ENCODE results near the gene TKT. TPM values are rescaled to one million over a fixed set of nuclear protein-coding genes. Genes with fewer than 3 reads are reported as not detected.

TKT gene
- total and polyA plus RNA-seq, 2 of the 8 experiments (the other 6 are each of a cell fraction or from before 2014, with no cell fraction given) = 418 to 986 TPM

GRCh38 chr3:53221345-53221744 lies 34.5 kb downstream of the TKT start:
- Histone ChIP-seq H3K4me1 (replicated peaks in 1 of 4; ENCODE audit: control insufficient read depth in 3 of 4, insufficient read depth in 4 of 4, low read length in 3 of 4) (peaks cover 0 to 2% (median 0%) of the 10 kb centered on the region in 4 experiments; a peak in 1 of 7 replicates), H3K4ac (replicated peaks; ENCODE audit: insufficient read length, low read depth, low read length) (no peak overlapping the region), H3K9me3 (ENCODE audit: insufficient read depth in 2 of 2, low read depth in 1 of 2, low read length in 1 of 2) (no peaks in the 10 kb centered on the region), H2BK12ac (ENCODE audit: low read depth, low read length) (no peak overlapping the region), H4K91ac (replicated peaks; ENCODE audit: insufficient read length, low read length) (no peak overlapping the region), H2BK5ac (ENCODE audit: low read depth, low read length) (no peak overlapping the region), H3K23me2 (ENCODE audit: low read depth, low read length) (no peaks in the 10 kb centered on the region), H3K4me2 (ENCODE audit: insufficient read depth in 1 of 2, low read depth in 2 of 2, low read length in 2 of 2) (no peak overlapping the region), H3K27ac (ENCODE audit: low read depth, low read length) (no peak overlapping the region), H4K8ac (ENCODE audit: extremely low read depth, insufficient read depth, low read length) (no peak overlapping the region), H3K4me3 (ENCODE audit: extremely low read depth in 1 of 4, insufficient read depth in 2 of 4, low read depth in 3 of 4, low read length in 4 of 4) (no peak overlapping the region), H3K79me2 (ENCODE audit: control insufficient read depth in 1 of 2, insufficient read depth in 2 of 2, low read length in 2 of 2) (no peaks in the 10 kb centered on the region), H4K20me1 (replicated peaks in 1 of 2; ENCODE audit: control insufficient read depth in 1 of 2, insufficient read depth in 2 of 2, low read length in 2 of 2) (peaks cover 4 to 24% of the 10 kb centered on the region in 2 experiments), H2BK120ac (replicated peaks; ENCODE audit: low read depth, low read length) (no peak overlapping the region), H3K56ac (replicated peaks; ENCODE audit: insufficient read length, low read depth, low read length) (no peak overlapping the region), H2BK15ac (ENCODE audit: low read length) (no peak overlapping the region), H4K5ac (ENCODE audit: insufficient read length, low read depth, low read length) (no peak overlapping the region), H3K9ac (replicated peaks in 1 of 4; ENCODE audit: extremely low read depth in 1 of 4, low read depth in 3 of 4, low read length in 3 of 4) (no peak overlapping the region), H2AK5ac (ENCODE audit: low read depth, low read length) (no peak overlapping the region), H3K79me1 (ENCODE audit: low read depth, low read length) (no peaks in the 10 kb centered on the region), H3K14ac (ENCODE audit: insufficient read length) (no peak overlapping the region), H3K23ac (ENCODE audit: insufficient read length) (no peak overlapping the region), H3K36me3 (ENCODE audit: control insufficient read depth in 2 of 4, insufficient read depth in 4 of 4, low read length in 3 of 4) (peaks cover 15 to 32% (median 29%) of the 10 kb centered on the region in 4 experiments), H2AFZ (ENCODE audit: low read length) (no peak overlapping the region), H3K18ac (ENCODE audit: extremely low read depth, low read length) (no peak overlapping the region), H2BK20ac (ENCODE audit: low read length) (no peak overlapping the region), H3K27me3 (replicated peaks in 1 of 4; ENCODE audit: control insufficient read depth in 3 of 4, extremely low read depth in 1 of 4, insufficient read depth in 3 of 4, low read length in 3 of 4) (no peaks in the 10 kb centered on the region)
- ChIA-PET POLR2A (ENCODE audit: partially characterized antibody) (interaction anchor here (0.7 to 28.5 kb wide), 13 partner anchors 8 to 129 kb away, joined by 3 to 449 read pairs (median 5); partner anchors contain the start of genes DCP1A, RFT1 and TKT), CTCF (ENCODE audit: partially characterized antibody) (interaction anchor here (0.8 to 6.6 kb wide), 12 partner anchors 8 to 111 kb away, joined by 3 to 68 read pairs (median 6); no protein-coding TSS in a partner anchor)
- FAIRE-seq = no peak
- WGBS, 2 experiments (ENCODE audit: extremely low coverage in 1 of 2, insufficient coverage in 1 of 2, insufficient read length in 1 of 2, insufficient replicate concordance in 2 of 2, low coverage in 1 of 2, low lambda C conversion rate in 2 of 2, missing lambda C conversion rate in 1 of 2) = 83% methylated on average over 4 of the region's 4 CpGs; no CpG with 5 or more reads in 1 of the 2 experiments
- TF ChIP-seq POLR2AphosphoS5 (IDR thresholded peaks at IDR 0.05; ENCODE audit: low read depth, low read length) (0 out of 2 replicates have a peak, but pooled peaks have one; percentile 19), CREB1 (IDR thresholded peaks at IDR 0.05) (no peak), YY1 (IDR thresholded peaks at IDR 0.05; ENCODE audit: low read depth, low read length) (no peak), CBX5 (IDR thresholded peaks at IDR 0.05; ENCODE audit: low read depth, low read length) (no peak)
- DNase-seq (ENCODE audit: low read depth in 1 of 2, low spot score in 2 of 2) = no peak

Measured in H1 (cell line).